ENCODE data around the gene CTNND2.

CTNND2 gene

DNA sequence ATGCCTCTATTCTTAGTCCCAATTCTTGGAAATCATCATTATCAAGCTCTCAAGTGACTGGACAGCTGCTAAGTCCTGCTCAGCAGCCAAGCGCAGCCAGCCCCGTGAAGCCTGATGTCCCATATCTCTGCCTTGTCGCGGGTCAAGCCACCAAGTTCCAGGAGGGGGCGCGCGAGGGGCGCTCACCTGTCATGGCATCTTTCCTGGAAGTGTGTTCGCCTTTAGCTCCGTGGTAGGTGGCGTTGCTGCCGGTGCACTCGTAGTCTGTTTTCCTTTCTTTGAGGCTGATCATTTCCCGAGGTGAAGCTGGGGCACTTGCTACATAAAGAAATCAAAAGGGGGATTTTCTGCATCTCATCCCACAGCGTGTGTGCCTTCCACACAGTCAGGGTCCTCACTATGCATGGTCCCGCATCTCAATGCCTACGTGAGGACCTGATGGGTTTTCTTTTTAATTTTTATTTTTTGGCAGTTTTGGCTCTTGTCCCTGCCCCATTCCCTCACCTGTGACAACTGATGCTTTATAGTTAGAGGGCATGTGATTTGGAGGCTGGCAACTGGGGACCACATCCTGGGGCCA is 916.2 kb downstream of the CTNND2 start:
- no peak for DNase-seq (ENCODE audit: low read depth, low spot score)

DNA sequence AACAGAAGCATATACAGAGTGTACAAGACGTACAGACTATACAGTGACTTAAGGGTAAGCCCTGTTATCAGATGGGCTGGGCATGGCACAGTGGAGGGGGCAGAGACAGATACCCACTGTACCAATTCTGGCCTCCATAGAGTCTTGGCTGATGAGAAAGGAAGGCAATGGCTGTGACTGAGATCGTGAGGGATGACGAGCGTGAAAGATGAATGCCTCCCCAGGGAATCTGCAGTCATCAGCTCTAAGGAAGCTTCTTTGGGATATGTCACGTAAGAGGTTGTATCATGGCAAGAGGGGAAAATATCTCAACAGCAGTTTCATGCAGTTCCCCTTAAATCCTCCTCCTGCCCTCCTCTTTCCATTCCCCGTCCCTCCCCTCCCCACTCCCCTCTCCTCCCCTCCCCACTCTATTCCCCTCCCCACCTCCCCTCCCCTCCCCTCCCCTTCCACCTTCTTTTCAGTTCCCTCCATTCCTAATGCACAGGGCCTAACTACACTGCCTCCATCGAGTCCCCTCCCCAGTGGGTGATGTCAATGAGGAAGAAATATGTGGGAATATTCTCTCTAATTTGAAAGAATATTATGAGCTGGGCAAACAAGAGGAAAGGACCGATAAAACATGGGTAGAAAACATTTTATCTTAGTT is 916.8 kb downstream of the CTNND2 start:
- DNase-seq (ENCODE audit: low read depth, low spot score): no peak

DNA sequence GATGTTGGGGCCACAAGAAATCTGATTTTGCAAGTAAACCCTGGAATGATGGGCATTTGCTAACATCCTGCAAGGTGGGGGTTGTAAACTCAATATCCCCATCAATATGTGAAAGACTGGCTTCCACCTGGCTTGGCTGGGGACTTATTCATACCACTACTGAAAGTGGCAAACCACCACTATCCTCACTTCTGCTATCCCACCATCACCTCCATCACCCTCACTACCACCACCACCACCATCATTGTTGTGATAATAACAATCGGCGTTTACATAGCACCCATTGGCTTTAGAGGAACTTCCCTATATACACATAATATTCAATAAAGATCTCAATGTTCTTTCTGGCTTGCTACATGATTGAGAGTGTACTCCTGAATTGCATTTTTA is 918.5 kb downstream of the CTNND2 start:
- no peak for DNase-seq (ENCODE audit: low read depth, low spot score)

GRCh38 chr5:10985091-10985720 is 919.0 kb downstream of the CTNND2 start:
- no peak for DNase-seq (ENCODE audit: low read depth, low spot score)

- DNase-seq (ENCODE audit: low read depth, low spot score): no peak
These were observed 920.1 kb downstream of the CTNND2 start for GRCh38 chr5:10984021-10984715.

DNA sequence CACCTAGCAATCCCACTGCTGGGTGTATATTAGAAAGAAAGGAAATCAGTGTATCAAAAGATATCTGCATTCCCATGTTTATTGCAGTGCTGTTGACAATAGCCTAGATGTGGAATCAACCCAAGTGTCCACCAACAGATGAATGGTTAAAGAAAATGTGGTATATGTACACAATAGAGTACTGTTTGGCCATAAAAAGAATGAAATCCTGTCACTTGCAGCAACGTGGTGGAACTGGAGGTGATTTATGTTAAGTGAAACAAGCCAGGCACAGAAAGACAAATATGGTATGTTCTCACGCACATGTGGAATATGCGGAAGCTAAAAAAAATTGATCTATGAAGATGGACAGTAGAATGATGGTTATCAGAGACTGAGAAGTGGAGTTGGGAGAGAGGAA is 921.6 kb downstream of the CTNND2 start:
- no peak for DNase-seq (ENCODE audit: low read depth, low spot score)

DNA sequence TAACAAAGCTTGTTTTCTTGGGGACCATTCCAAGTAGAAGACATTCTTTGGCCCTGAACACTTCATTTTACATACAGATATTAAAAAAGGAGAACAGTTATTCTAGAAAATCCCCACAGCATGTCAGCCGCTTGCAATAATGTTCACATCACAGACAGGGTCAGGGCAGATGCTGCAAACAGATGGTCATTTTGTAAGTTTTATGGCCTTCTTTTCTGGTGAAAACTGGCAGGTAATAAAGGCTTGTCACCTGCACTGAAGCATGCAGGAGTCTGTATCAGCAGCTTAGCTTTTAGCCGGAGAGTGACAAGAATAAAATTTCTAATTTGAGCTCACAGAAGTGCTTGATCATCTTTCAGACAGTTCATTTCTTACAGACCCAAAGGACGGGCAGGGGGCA is 922.3 kb downstream of the CTNND2 start:
- DNase-seq (ENCODE audit: low read depth, low spot score): no peak

DNA sequence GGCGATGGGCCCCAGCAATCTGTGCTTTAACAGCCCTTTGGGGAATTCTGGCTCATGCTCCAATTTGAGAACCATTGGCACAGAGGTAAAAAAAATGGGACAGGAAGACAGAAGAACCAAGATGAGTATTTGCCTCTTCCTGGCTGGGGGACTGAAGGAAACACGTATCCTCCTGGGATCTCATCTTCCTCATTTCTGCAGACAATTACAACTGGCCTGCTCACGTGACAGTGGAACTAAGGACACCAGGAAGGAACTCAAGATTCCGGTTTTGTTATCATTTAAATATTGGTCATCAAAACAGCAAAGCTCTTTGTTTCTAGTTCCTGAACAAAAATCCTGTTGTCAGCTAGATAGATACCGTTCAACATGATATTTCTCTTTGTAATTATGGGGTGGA is 927.2 kb downstream of the CTNND2 start:
- no peak for DNase-seq (ENCODE audit: low read depth, low spot score)

- no peak for DNase-seq (ENCODE audit: low read depth, low spot score)
These were observed 928.3 kb downstream of the CTNND2 start for GRCh38 chr5:10975945-10976344.

GRCh38 chr5:10974850-10975249 is 929.4 kb downstream of the CTNND2 start:
- no peak for DNase-seq (ENCODE audit: low read depth, low spot score)

- DNase-seq (ENCODE audit: low read depth, low spot score): no peak
These were observed 930.9 kb downstream of the CTNND2 start for GRCh38 chr5:10973316-10973715.

DNA sequence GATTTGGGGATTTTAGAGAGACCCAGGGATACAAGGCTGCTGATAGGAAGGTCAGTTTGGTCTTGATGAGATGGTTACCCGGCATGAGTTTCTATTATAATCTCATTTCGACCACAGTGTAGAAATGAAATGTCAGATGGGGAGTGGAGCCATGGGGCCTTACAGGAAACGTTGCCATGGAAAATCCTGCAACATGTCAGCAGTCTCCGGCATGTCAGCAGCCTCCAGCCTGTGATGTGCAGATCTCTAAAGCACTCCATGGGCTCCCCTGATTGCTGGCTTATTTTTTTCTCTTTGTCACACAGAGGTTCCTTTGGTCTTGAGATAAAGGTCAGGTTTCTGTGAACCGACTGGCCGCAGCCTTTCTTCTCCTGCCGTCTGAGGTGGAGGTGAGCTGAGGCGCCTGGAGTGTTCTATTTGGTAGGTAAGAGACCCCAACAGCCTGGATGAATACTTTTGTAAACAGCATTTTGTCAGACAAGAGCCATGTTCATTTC is 934.5 kb downstream of the CTNND2 start:
- DNase-seq (ENCODE audit: low read depth, low spot score): no peak

GRCh38 chr5:10964806-10965205 is 939.4 kb downstream of the CTNND2 start:
- DNase-seq (ENCODE audit: low read depth, low spot score): no peak

DNA sequence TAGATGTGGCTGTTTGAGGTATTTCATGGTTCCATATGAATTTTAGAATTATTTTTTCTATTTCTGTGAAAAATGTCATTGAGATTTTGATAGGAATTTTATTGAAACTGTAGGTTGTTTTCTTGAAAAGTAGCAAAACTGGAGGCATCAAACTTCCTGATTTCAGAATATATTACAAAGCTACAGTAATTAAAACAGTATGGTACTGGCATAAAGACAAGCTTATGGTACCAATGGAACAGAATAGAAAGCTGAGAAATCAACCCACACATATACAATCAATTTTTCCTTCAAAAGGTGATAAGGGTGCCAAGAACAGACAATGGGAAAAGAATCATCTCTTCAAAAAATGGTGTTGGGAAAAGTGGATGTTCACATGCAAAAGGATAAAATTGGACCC is 945.5 kb downstream of the CTNND2 start:
- no peak for DNase-seq (ENCODE audit: low read depth, low spot score)

DNA sequence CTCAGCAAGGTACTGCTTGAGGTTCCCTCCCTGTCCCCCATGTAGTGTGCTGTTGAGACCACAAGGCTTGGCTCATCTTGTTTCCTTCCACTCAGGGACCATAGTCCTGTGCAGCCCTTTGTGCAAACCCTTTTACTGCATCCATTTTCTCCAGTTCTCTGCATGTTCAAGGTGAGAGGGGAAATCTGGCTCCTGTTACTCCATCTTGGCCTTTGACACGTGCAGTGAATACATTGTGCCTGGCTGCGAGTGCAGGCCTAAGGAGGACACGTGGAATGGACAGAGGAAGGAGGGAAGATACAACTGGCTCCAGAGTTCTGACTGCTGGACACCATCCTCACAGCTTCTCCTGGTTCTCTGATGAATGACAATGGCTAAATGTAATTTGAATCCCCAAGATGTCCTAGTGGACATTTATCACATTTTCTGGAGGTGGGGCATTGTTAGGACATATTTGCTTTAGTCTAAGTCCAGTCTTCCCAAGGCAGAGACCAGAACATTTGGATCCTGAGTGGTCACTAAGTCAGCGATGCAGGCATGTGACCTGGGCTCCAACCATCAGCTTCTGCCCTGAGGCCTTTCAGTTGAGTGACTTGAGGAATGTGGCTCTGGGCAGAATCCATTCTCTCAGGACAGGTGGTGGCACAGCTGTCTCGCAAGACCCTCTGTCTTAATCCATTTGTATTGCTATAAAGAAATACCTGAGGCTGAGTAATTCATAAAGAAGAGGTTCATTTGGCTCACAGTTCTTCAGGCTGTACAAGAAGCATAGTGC is 954.2 kb downstream of the CTNND2 start:
- no peak for DNase-seq (ENCODE audit: low read depth, low spot score)

DNA sequence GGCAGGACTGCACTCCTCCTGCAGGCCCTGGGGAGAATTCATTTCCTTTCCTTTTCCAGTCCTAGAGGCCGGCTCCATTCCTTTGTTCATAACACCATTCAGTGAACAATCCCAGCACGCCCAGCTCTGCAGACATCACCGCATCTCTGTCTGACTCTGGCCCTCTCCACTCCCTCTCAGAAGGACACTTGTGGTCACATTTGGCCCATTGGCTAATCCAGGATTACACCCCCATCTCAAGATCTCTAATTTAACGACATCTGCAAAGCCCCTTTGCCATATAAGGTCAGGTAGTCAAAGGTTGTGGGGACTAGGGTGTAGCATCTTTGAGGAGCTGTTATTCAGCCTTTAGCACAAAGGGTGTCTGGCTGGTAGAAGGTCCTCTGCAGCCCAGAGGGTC is 958.2 kb downstream of the CTNND2 start:
- no peak for DNase-seq (ENCODE audit: low read depth, low spot score)

DNA sequence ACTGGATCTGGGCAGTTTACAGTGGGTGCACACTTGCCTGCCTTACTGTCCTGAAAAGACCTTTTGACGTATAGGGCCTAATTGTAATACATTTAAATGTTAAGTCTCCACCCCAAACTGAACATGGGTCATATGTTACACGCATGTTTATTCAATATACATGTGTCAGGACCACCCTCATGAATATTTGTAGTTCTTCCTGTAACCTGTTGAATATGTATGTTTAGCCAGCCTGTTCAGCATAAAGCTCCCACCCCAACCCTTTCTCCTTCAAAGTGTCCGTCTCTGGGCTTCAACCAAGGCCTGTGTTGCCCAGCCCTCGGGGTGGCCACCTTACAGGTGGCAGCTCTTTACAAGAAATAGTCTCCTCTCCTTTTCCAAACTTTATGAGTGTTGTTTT is 962.3 kb downstream of the CTNND2 start:
- no peak for DNase-seq (ENCODE audit: low read depth, low spot score)

GRCh38 chr5:10936081-10936855 is 968.0 kb downstream of the CTNND2 start:
- DNase-seq (ENCODE audit: low read depth, low spot score): no peak

DNA sequence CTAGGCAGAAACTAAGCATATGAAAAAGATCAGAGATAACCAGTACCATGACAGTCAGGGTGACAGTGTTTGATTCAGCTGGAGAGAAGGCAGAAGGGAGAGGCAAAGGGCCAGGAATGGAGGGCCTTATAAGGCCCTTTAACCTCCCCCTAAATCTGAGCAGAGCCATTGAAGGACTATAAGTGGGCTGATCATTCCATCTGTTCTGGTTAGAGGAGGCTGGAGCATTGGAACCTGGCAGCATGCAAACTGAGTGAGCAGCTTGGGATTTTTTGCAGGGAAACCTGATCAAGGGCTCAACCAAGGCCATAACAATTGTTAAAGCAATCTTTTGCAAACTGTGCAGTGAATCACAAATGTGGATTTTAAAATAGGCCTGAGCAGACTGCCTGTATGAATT is 968.7 kb downstream of the CTNND2 start:
- DNase-seq (ENCODE audit: low read depth, low spot score): no peak

GRCh38 chr5:10934783-10935355 is 969.4 kb downstream of the CTNND2 start:
- no peak for DNase-seq (ENCODE audit: low read depth, low spot score)

- DNase-seq (ENCODE audit: low read depth, low spot score): no peak
These were observed 971.1 kb downstream of the CTNND2 start for GRCh38 chr5:10933121-10933520.
